Thyroid gland (tissue), 4 donors: ENCODE measurements around the gene SAG. TPM values are rescaled to one million over a fixed set of nuclear protein-coding genes. Genes with fewer than 3 reads are reported as not detected.

Source experiments
- DNase-seq, 2 donors: peaks; one replicate each; pipeline ENCODE4 v3.0.0-alpha.2; 2019
- H3K27ac ChIP-seq, 3 donors: fragments of 200-600 bp; sonication (generic); 1 replicate in 2 of 3; 2 replicates in 1 of 3; pipeline ENCODE4 v1.5.1; 2016 to 2019; ENCODE audit warnings: mild to moderate bottlenecking in 1 of 3, moderate library complexity in 1 of 3
- H3K27me3 ChIP-seq: fragments of 200-600 bp; sonication (generic); one replicate; pipeline ENCODE4 v1.5.1; 2019
- H3K36me3 ChIP-seq, 2 donors: fragments of 200-600 bp; sonication (generic); one replicate each; pipeline ENCODE4 v1.5.1; 2016 to 2019
- H3K4me1 ChIP-seq, 2 donors: fragments of 200-600 bp; sonication (generic); one replicate each; pipeline ENCODE4 v1.5.1; 2017 to 2019
- H3K4me3 ChIP-seq, 3 donors: fragments of 200-600 bp; sonication (generic); replicated peaks in 1 of 3; 1 replicate in 2 of 3; 2 replicates in 1 of 3; pipeline ENCODE4 v1.5.1; 2016; ENCODE audit warnings: mild to moderate bottlenecking in 1 of 3
- H3K9me3 ChIP-seq: fragments of 200-600 bp; sonication (generic); one replicate; pipeline ENCODE4 v1.5.1; 2017
- CTCF ChIP-seq, 6 experiments: fragments of 200-600 bp in 3 of 6; fragments of 450-650 bp in 3 of 6; sonication (generic) in 3 of 6; IDR thresholded peaks; one replicate each; pipeline ENCODE4 v1.5.1; 2016 to 2019; ENCODE audit warnings: antibody characterized with exemption in 6 of 6, mild to moderate bottlenecking in 2 of 6, inconsistent platforms in 1 of 6, moderate library complexity in 1 of 6
- POLR2A ChIP-seq, 2 donors: fragments of 450-650 bp; IDR thresholded peaks; one replicate each; pipeline ENCODE4 v1.6.1; 2017; ENCODE audit warnings: antibody characterized with exemption in 2 of 2, mild to moderate bottlenecking in 2 of 2, moderate library complexity in 1 of 2
- WGBS, 2 donors: methylation state at CpG; one replicate each; pipeline ENCODE4 v1.1.5; 2017; 5-methylcytosine and 5-hydroxymethylcytosine counted together
- intact Hi-C: fragments of 100-400 bp; cut with DNase I; formaldehyde crosslinking; loops from one replicate; pipeline ENCODE4 v1.15.1; 2023
- total RNA-seq, 4 donors: library from RNA; depleted of rRNA; stranded (reverse); fragments of >200 nt; gene quantifications; one replicate each; pipeline ENCODE4 v1.2.3, GENCODE V29; 2016

The SAG gene
- total RNA-seq, 4 donors from 2014 or later: 0.21 TPM; not detected in 3

- WGBS, 2 donors: 95 to 96% methylated on average over 4 of the region's 4 CpGs
- no peak for TF ChIP-seq POLR2A (IDR thresholded peaks at IDR 0.05)
- no peak for TF ChIP-seq CTCF (IDR thresholded peaks at IDR 0.05)
- peaks cover 10 to 25% of the 10 kb centered on the region in 2 donors for H3K4me1 ChIP-seq
Measured at GRCh38 chr2:233275223-233275622, 32.4 kb upstream of the SAG start.

GRCh38 chr2:233278921-233279320, 28.7 kb upstream of the SAG start:
- H3K9me3 ChIP-seq: no peaks in the 10 kb centered on the region
- WGBS, 2 donors: 34 to 55% methylated on average over 2 of the region's 2 CpGs
- peak; percentile 68 to 74 for DNase-seq
- intact Hi-C loops: loop anchor here (10.0 kb wide), 1 partner anchor 166 kb away; no protein-coding TSS in a partner anchor
- peak overlapping the region; percentile 54 to 79 (median 54) for H3K27ac ChIP-seq
- no peak overlapping the region for H3K4me3 ChIP-seq
- H3K4me1 ChIP-seq: peaks cover 6 to 25% of the 10 kb centered on the region in 2 donors
- no peaks in the 10 kb centered on the region for H3K27me3 ChIP-seq
- peaks cover 67 to 69% of the 10 kb centered on the region in 2 donors for H3K36me3 ChIP-seq
- no peak for TF ChIP-seq CTCF (IDR thresholded peaks at IDR 0.05)
- TF ChIP-seq POLR2A (IDR thresholded peaks at IDR 0.05): no peak

More at GRCh38 chr2:233275223-233275622, 32.4 kb upstream of the SAG start:
- H3K27me3 ChIP-seq: no peaks in the 10 kb centered on the region
- H3K36me3 ChIP-seq: peaks cover 59 to 62% of the 10 kb centered on the region in 2 donors
- H3K9me3 ChIP-seq: no peaks in the 10 kb centered on the region
- H3K27ac ChIP-seq: no peak overlapping the region
- H3K4me3 ChIP-seq: no peak overlapping the region
- DNase-seq: no peak
- intact Hi-C loops: loop anchor here (10.0 kb wide), 1 partner anchor 170 kb away; no protein-coding TSS in a partner anchor

- intact Hi-C loops: no loop called here
- DNase-seq: no peak
- 62 to 67% methylated on average over 4 of the region's 4 CpGs for WGBS, 2 donors
- H3K36me3 ChIP-seq: peaks cover 63 to 64% of the 10 kb centered on the region in 2 donors
- no peak overlapping the region for H3K4me3 ChIP-seq
- peaks cover 6 to 27% of the 10 kb centered on the region in 2 donors for H3K4me1 ChIP-seq
- no peaks in the 10 kb centered on the region for H3K9me3 ChIP-seq
- no peaks in the 10 kb centered on the region for H3K27me3 ChIP-seq
- H3K27ac ChIP-seq: peak overlapping the region; percentile 34 to 54 (median 48)
- TF ChIP-seq POLR2A (IDR thresholded peaks at IDR 0.05) (no peak), CTCF (IDR thresholded peaks at IDR 0.05) (no peak)
Measured at GRCh38 chr2:233280114-233280693, 27.4 kb upstream of the SAG start.

- 80 to 88% methylated on average over 4 of the region's 4 CpGs for WGBS, 2 donors
Measured at GRCh38 chr2:233281553-233281952, 26.1 kb upstream of the SAG start.

More at GRCh38 chr2:233281553-233281952, 26.1 kb upstream of the SAG start:
- no peak for DNase-seq
- Histone ChIP-seq H3K27ac (no peak overlapping the region), H3K4me1 (peaks cover 14 to 38% of the 10 kb centered on the region in 2 donors), H3K27me3 (no peaks in the 10 kb centered on the region), H3K4me3 (no peak overlapping the region), H3K36me3 (peaks cover 55% of the 10 kb centered on the region in 2 donors), H3K9me3 (no peaks in the 10 kb centered on the region)
- intact Hi-C loops: no loop called here
- TF ChIP-seq CTCF (IDR thresholded peaks at IDR 0.05): no peak
- no peak for TF ChIP-seq POLR2A (IDR thresholded peaks at IDR 0.05)
